HG03045 (cell line): ENCODE results near the gene PDZK1IP1.
"Not testable (repeated sequence)": the region's sequence is repeated elsewhere in the genome, so short reads cannot be mapped to it uniquely, and the experiment has no call there.

Source experiments
- ATAC-seq: cut with Tn5 transposase; IDR thresholded peaks from one replicate; pipeline ENCODE4 v1.9.1; 2021; ENCODE audit warnings: mild to moderate bottlenecking, moderate library complexity; ENCODE audit not compliant: unreplicated experiment

Gene PDZK1IP1

DNA sequence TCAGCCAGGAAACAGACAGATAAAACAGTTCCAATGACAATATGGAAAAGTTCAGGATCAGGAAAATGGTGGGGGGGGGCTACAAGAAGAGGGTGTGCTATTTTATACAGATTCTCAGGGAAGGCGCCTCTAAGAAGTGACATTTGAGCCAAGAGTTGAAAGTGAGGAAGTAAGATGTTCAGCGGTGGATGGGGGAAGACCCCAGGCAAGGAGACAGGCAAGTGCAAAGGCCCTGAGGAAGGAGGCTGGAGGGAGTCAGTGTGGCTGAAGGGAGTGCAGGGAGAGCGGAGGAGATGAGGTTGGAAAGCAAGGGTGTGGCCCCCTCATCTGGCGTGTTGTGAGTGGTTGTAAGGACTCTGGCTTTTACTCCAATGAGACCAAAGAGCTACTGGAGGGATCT lies 8.4 kb upstream of the PDZK1IP1 start:
- ATAC-seq, result no peak

DNA sequence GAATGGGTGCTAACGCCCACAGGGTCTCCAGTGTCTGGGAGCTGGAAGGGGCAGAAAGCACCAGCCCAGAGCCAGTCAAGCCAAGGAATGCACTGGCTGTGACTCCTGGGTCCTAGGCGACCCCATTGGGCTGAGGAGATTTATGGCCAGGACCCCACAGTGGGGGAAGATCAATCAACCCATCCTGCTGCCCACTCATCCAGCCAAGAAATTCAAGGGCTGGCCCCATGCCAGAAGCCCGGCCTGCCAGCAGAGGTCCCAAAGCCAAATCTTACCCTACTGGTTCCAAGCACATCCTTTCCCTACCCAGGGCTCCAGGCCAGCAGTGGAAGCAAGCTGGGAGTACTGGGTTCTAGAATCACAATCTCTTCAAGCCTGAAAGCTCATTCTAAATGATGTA lies 6.8 kb upstream of the PDZK1IP1 start:
- ATAC-seq, result no peak

DNA sequence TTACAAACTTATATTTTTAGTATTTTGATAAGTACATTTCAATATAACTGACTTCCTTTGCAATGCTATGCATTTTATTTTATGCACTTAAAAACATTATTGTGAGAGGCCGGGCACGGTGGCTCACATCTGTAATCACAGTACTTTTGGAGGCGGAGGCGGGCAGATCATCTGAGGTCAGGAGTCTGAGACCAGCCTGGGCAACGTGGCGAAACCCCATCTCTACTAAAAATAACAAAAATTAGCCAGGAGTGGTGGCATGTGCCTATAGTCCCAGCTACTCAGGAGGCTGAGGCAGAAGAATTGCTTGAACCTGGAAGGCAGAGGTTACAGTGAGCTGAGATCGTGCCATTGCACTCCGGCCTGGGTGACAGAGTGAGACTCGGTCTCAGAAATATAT lies 6.1 kb upstream of the PDZK1IP1 start:
- not testable (repeated sequence) for ATAC-seq

DNA sequence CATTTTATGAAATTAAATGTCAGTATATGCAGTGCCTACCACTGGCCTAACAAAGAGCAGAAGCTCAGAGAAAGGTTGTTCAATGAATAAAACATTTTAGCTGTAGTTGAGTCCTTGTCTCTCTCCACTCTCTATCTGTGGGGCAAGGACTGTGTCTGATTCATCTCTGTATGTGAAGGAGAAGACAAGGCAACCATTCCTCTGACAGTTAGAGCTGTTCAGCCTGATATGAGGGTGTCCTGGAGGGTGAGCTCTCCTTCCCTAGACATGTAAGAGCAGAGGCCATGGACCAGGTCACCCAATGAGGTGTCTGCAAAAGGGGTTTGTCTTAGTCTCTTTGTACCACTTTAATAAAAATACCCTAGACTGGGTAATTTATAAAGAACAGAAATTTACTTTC lies 4.5 kb upstream of the PDZK1IP1 start:
- no peak for ATAC-seq

DNA sequence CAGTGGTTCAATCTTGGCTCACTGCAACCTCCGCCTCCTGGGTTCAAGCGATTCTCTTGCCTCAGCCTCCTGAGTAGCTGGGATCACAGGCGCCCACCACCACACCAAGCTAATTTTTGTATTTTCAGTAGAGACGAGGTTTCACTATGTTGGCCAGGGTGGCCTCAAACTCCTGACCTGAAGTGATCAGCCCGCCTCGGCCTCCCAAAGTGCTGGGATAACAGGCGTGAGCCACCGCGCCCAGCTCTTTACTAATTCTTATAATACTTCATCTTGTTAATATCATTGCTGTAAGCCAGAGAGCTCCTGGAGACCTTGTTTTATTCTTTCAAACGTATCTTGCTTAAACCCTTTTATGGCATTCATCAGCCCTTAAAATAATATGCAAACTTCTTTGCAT lies 3.7 kb upstream of the PDZK1IP1 start:
- not testable (repeated sequence) for ATAC-seq

DNA sequence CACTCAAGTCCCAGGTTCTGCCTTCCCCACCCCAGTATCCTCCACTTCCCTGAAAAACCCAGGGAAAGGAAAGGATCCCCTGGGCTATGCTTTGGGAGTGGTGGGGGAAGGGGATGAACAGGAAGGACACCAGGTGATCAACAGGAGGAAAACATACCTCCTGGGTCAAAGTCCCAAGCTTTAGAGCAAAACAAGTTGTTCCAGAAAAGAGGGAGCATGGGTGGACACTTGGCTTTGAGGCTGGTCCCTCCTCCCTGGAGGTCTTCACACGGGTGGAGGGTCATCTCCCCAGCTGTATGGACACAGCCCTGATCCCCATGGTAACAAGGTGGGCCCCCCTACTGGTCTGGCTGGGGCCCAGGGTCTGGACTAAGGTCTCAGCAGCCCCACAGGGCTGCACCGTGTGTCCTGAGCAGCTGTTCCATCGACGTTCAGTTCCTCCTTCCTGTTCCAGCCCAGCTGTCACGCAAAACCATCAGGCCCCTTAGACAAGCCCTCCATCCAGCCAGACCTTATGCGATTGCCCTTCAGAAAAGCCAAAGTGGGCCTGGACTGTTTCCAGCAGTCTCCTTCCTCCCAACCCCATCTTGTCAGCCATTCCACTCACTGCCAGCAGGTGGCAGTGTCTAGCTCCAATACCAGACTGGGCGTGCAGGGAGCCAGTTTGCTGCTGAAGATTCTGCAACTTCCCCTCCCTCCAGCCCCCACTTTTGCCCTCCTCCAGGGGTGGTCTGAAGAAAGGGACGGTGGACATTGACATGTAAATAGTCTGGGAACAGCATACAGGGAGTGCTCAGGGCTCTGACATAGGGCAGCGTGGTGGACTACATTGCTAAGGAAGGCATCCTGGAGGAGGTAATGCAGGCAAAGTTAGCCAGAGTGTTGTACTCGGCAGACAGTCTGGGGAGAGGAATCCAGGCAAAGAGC lies 2.9 kb upstream of the PDZK1IP1 start:
- ATAC-seq, result no peak

DNA sequence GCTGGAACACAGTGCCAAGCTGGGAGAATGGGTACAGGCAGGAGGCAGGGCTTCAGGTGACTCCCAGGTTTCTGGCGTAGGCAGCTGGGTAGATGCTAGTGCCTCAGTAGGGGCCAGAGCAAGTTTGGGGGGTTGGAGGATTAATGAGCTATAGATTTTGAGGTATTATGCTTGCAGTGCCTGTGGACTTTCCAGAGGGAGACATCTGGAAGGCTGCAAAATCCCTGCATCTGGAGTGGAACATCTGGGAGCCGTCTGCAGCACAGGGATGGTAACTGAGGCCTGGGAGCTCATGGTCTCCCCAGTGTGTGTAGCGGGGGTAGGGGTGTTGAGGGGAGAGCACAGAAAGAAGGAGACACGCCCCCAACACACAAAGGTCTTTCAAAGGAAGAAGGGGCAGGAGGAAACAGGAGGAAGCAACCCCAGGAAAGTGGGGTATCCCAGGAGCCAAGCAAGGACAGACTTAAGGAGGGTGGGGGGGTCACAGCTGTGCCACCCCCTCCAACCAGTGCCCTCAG lies 2.2 kb upstream of the PDZK1IP1 start:
- ATAC-seq, result no peak

DNA sequence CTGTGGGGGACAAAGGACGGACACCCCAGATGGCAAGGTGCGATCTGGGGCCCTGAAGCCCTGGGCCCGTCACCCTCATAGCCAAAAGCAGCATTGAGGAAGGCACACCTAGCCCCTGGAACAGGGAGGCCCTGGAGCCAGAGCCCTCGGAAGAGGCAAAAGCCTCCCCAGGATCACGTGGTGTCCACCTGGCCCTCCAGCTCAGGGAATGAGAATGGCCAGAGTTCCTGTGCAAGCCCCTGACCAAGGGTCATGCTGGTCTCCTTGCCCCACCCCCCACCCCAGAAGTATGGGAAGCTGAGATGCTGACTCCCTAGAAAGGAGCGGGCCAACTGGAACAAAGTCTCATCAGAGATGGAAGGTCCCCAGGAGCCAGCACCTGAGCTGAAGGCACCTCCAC lies 1.0 kb upstream of the PDZK1IP1 start:
- ATAC-seq, result no peak

DNA sequence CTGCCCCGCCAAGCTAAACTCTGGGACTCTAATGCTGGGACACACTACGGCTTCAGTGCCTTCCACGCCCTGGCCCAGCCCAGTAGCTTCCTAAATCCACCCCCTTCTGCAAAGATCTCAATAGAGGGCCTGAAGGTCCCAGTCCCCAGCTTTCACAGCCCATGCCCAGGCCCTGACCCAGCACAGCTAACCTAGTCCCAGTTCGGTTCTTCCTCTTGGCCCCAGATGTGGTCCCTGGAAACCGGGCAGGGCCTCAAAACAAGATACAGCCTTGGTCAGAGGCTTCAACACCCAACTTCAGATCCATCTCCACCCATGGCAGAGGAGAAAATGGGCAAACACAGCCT lies 646 bp upstream of the PDZK1IP1 start:
- no peak for ATAC-seq

DNA sequence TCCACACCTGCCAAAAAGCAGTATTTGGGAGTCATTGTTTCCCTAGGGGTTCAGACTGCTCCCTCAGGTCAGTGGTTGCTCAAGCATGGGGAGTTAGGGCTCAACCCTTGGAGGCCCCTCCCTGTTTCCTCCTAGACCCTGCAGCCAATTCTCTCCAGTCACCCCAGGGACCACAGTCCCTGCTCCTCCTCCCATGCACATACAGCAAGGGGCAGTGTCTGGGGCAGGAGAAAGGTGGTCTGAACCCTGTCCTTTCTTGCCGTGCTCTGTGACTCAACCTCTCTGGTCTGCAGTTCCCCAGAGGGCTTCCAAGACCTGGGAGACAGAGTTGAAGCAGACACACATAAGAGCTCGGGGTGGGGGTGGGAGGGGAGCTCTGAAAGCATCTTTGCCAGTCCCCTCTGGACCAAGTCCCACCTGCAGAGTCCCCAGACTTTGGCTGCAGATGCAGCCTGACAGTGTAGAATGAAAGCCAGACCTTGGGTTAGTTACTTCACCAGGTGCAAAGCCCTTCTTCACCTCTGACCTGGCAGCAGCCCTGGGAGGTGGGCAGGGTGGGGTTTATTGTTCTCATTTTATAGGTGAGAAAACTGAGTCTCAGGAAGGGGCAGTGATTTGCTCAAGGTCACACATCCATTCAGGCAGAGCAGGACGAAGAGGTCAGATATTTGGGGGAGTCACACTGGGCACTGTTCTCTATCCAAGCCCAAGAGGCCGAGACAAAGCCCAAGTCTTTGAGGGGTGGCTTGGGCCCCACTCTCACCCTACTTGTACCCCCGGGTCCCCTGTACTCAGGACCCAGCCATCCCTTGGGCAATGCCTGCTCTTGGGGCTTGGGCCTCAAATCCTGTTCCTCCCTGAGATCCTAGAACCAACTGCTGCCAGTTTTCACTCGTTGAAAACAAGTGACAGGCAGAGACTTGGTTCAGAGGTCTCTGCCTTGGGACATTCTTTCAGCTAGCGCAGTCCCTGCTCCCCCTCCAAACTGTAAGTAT lies 748 bp downstream of the PDZK1IP1 start:
- ATAC-seq, result no peak

DNA sequence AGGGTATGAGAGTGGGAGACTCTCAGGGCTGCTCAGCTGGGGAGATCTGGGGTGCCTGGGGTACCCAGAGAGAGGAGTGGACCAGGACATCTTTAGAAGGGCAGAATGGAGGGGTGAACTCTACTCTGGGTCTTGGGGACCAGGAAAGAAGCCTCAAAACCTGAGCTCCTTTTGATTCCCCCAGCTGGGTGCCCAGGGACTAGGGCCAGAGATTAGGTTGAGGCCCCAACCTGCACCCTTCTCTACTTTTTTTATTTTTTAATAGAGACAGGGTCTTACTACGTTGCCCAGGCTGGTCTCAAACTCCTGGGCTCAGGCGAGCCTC lies 1.9 kb downstream of the PDZK1IP1 start:
- ATAC-seq, result no peak

DNA sequence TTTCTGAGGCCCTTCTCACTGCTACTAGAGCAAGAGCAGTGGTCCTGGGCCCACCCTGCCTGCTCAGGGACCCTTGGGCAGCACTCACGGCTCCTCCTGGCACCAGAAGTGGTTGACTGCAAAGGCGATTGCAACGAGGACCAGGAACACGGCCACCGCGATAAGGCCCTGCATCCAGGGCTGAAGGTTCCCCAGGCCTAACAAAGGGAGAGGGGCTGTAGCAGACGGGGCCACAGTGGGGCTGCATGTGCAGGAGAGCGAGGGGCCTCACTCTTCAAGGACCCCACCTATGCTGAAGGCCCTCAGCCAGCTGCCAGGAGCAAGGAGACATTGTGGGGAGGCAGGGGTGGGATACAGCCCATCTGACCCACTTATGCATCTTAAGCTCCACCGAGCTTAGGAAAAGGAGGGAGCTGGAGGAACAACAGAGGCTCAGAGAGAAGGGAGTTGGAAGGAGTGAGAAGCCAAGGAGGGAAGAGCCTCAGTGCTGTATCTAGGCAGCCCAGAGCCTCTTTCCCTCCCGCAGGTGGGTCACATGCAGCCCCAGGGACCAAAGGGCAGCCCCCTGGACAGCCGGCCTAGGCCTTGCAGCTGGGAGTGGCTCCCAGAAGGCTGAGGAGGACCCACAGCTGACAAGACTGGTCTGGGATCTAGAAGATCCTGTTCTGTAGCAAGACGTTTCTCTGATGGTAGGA lies 2.5 kb downstream of the PDZK1IP1 start:
- no peak for ATAC-seq

DNA sequence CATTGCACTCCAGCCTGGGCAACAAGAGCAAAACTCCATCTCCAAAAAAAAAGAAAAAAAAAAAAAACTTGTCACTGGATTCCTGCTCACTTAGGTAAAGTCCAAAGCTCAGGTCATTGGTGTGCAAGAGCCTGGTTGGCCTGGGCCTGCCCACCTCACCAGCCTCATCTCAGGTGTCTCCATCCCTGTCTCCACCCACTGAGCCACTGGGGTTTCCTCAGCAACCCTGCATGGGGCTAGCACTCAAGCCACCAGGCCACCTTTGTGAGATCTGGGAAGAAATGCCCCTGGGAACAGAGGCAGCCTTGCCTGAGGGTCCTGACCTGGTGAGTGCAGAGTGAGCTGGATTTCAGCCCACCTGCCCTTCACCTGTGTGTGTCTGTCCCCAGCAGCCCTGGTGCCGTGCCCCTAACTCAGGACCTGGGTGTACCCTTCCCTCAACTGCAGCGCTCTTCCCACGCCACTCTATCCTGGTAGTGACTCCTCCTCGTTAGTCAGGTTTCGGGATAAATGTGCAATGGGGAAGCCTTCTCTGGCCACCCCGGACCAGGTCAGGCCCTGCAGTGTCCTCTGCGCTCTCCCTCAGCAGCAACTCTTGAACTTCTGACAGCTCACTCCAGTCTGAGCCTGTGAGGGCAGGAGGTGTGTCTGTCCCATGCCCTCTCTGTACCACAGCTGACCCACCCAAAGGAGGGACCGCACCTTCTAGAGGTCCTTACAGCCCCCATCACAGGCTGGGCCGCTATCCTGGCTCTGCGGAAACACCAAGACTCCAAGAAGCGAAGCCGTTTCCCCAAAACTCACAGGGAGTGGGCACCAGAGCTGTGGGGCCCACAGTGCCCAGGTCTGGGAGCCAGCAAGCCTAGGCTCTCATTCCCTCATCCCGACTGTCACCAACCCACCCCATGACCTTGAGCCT lies 3.3 kb downstream of the PDZK1IP1 start:
- ATAC-seq, result no peak

DNA sequence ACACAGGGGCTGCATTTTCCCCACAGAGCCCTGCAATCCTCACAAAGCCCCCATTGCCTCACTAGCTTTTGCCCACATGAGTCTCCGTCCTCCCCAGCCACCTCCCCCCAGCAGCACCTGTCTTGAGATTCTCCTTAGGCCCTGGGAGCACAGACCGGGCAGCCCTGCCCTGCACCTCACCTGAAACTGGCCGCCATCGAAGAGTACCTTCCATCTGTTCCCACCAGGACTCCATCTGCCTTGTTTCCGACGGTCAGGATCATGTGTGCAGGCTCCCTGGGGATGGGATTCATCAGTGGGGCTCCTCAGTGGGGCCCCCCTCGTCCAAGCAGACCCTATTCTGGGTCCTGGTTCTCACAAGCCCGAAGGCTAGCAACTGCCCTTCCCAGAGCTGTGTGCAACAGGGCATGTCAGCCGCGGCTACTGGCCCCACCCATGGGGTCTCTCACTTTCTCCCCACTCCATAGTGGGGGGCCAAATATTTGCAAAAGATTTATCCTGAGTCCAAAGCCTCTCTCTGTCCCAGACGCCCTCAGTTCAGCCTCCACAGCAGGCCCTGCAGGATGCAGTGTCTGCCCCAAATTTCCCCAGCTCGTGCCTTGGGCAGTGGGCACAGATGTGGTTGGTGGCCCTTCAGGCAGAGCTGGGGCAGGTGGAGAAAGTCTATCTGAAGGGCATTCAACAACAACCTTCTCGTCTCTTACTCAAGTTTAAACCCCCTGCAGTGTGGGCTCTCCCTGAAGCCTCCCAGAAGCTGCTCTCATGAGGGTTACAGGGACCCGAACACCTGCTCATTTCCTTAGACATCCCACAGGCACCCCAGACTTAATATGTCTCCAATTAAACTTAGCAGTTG lies 4.8 kb downstream of the PDZK1IP1 start:
- no peak for ATAC-seq

DNA sequence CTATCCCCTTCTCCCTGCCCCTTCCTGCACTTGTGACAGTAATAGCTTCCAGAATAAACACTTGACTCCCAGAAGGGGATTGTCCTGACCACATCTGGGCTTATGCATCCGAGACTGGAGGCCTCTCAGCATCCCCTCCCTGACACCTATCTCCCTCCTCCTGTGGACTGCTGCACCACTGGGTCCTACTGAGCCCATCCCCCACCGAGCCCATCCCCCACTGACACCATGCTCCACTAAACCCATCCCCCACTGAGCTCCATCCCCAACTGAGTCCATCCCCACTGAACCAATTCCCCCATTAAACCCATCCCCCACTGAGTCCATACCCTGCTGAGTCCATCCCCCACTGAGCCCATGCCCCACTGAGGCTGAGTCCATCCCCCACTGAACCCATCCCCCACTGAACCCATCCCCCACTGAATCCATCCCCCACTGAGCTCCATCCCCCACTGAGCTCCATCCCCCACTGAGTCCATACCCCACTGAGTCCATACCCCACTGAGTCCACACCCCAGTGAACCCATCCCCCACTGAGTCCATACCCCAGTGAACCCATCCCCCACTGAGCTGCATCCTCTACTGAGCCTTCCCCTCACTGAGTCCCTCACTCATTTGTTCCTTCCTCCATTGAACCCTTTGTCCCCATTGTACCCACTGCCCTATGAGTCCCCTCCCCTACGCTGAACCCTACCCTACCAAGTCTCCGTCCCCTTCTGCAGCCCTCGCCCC lies 5.6 kb downstream of the PDZK1IP1 start:
- ATAC-seq, result no peak

DNA sequence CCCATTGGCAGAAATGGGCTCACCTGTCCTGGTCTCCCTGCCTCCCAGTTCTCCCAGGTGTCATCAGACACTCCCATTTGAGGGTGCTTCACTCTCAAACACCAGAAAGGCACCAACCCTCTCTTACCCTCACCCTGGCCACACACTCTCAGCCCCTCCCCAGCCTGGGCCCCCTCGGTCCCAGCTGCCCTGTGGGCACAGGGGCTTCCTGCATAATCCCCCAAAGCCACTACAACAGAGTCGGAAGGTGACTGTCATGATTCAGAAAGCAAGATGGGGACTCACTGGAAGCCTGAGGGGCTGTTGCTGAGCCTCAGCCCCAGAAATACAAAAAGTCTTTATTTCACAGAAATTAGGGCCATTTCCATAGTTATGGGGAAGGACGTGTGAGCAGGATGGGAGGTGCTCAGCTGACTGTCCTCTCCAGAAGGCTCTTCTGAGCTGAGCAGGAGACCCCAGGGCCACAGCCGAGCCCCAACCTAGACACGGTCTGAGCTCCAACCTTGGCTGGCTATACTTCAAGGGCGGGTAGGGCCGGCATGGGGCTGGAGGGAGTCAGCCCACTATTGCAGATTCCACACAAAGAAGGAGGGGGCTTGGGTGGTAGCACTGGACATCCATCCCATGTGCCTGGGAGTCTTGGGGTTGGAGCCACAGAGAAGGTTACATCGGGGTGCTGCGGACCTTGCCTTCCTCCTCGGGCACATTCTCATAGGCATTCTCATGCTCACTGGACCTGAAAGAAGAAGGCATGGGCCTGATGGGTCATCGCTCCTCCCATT lies 6.3 kb downstream of the PDZK1IP1 start:
- ATAC-seq, result no peak

DNA sequence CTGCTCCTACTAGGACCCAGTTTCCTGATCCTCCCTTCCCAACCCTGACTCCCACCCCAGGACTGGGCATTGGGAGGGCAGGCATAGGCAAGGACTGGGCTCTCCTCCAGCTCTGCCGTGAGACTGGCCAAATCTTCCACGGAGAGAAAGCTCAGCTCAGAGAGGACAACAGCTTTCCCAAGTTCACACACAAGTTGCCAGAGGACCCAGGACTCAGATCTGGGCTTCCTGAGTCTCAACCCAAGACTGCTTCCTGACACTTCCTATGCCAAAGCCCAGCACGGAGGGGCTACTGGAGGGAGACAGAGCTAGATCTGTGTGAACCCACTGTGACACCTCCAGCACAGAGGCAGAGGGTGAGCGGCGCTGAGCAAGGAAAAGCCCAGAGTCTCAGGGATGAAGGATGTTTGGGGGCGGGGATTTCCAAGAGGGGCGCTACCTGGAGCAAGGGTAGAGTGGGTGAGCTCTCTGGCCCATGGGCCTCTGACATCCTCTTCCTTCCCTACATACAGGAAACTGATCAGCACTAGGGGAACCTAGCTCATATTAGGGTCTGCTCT lies 7.1 kb downstream of the PDZK1IP1 start:
- ATAC-seq, result no peak
